Esophagus (tissue), 2 donors: ENCODE measurements around the gene ZFC3H1. TPM values are rescaled to one million over a fixed set of nuclear protein-coding genes. Genes with fewer than 3 reads are reported as not detected.
"Not testable (repeated sequence)": the region's sequence is repeated elsewhere in the genome, so short reads cannot be mapped to it uniquely, and the experiment has no call there.

Source experiments
- H3K27ac ChIP-seq, 2 donors: one replicate each; pipeline ENCODE4 v1.5.1; 2013; ENCODE audit warnings: low read depth in 2 of 2, mild to moderate bottlenecking in 2 of 2, inconsistent platforms in 1 of 2, low read length in 1 of 2, moderate library complexity in 1 of 2
- H3K27me3 ChIP-seq, 2 donors: one replicate each; pipeline ENCODE4 v1.6.1; 2013; ENCODE audit warnings: low read length in 2 of 2, control low read depth in 1 of 2, mild to moderate bottlenecking in 1 of 2; ENCODE audit not compliant: insufficient read depth in 2 of 2, control insufficient read depth in 1 of 2
- H3K36me3 ChIP-seq, 2 donors: one replicate each; pipeline ENCODE4 v1.6.1; 2013; ENCODE audit warnings: low read length in 1 of 2; ENCODE audit not compliant: control insufficient read depth in 2 of 2, insufficient read depth in 2 of 2
- H3K4me1 ChIP-seq, 2 donors: one replicate each; pipeline ENCODE4 v1.6.1; 2013; ENCODE audit warnings: low read length in 1 of 2; ENCODE audit not compliant: control insufficient read depth in 2 of 2, insufficient read depth in 2 of 2
- H3K4me3 ChIP-seq, 2 donors: one replicate each; pipeline ENCODE4 v1.5.1; 2013; ENCODE audit warnings: low read length in 2 of 2, mild to moderate bottlenecking in 2 of 2, low read depth in 1 of 2, moderate library complexity in 1 of 2
- H3K9me3 ChIP-seq, 2 donors: one replicate each; pipeline ENCODE4 v1.6.1; 2013; ENCODE audit warnings: mild to moderate bottlenecking in 2 of 2, low read depth in 1 of 2, low read length in 1 of 2, moderate library complexity in 1 of 2; ENCODE audit not compliant: control insufficient read depth in 2 of 2, insufficient read depth in 1 of 2
- WGBS, 2 donors: extraction: QIAGEN DNeasy Blood & Tissue Kit; methylation state at CpG; one replicate each; pipeline ENCODE4 v1.1.7; 2013; 5-methylcytosine and 5-hydroxymethylcytosine counted together
- polyA plus RNA-seq, 2 donors: library from polyadenylated mRNA; stranded (reverse); fragments of 200-250 nt; gene quantifications; one replicate each; pipeline ENCODE4 v1.2.3, GENCODE V29; 2013
- donor health status: healthy with polysubstance abuse.
- donor health status: Bipolar disorder and iron deficiency.

The ZFC3H1 gene
- polyA plus RNA-seq, 2 donors, result 15.5 to 24.7 TPM

- H3K36me3 ChIP-seq, H3K4me1 ChIP-seq, H3K27me3 ChIP-seq, H3K9me3 ChIP-seq, H3K4me3 ChIP-seq: not testable (repeated sequence)
- H3K27ac ChIP-seq, result peak overlapping the region; percentile 68 to 92
- 77 to 84% methylated on average over 5 of the region's 5 CpGs for WGBS, 2 donors
Measured at GRCh38 chr12:71693651-71694050, 30.0 kb upstream of the ZFC3H1 start.

DNA sequence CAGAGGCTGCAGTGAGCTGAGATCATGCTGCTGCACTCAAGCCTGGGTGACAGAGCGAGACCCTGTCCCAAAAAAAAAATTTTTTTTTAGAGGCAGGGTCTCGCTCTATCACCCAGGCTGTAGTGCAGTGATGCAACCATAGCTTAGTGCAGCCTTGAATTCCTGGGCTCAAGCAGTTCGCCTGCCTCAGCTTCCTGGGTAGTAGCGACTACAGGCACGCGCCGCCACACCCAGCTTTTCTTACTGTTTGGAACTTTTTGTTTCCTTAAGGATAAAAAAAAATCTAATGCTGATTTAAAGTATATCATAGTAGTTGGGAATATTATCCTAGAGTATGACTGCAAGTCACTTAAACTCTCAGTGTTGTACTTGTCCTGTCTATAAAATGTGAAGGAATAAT, 29.5 kb upstream of the ZFC3H1 start:
- H3K9me3 ChIP-seq, result no peaks in the 10 kb centered on the region
- 85 to 88% methylated on average over 7 of the region's 7 CpGs for WGBS, 2 donors
- no peak overlapping the region for H3K4me3 ChIP-seq
- H3K36me3 ChIP-seq, result peaks cover 0 to 3% of the 10 kb centered on the region in 2 donors
- H3K27ac ChIP-seq, result peak overlapping the region in 1 of 2 donors; percentile 42
- no peaks in the 10 kb centered on the region for H3K27me3 ChIP-seq
- H3K4me1 ChIP-seq, result peaks cover 0 to 2% of the 10 kb centered on the region in 2 donors

- H3K9me3 ChIP-seq, result no peaks in the 10 kb centered on the region
- no peak overlapping the region for H3K27ac ChIP-seq
- 68 to 85% methylated on average over 4 of the region's 4 CpGs for WGBS, 2 donors
- no peak overlapping the region for H3K4me3 ChIP-seq
- H3K36me3 ChIP-seq, result no peaks in the 10 kb centered on the region
- H3K27me3 ChIP-seq, result no peaks in the 10 kb centered on the region
- peaks cover 0 to 2% of the 10 kb centered on the region in 2 donors for H3K4me1 ChIP-seq
Measured at GRCh38 chr12:71691504-71692129, 28.0 kb upstream of the ZFC3H1 start.

DNA sequence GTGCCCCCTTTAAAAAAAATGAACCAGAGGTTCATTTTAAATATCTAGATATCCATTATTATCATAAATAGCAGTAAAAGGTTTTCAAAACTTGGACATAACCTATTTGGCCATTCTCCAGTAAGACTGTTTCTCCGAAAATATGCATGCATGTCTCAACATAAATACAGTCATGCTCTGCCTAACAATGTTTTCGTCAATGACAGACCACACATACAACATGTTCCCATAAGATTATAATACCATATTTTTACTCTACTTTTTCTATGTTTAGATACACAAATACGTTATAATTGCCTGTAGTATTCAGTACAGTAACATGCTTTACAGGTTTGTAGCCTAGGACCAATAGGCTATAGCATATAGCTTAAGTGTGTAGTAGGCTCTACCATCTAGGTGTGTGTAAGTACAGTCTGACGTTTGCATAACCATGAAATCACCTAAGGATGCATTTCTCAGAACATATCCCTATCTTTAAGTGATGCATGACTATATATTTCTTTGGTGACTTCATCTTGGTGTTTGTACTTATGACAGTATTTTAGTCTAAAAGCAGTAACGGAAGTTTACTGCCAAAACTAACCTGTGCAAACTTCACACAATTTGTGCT, 25.4 kb upstream of the ZFC3H1 start:
- no peaks in the 10 kb centered on the region for H3K27me3 ChIP-seq
- H3K9me3 ChIP-seq, result no peaks in the 10 kb centered on the region
- no peaks in the 10 kb centered on the region for H3K36me3 ChIP-seq
- H3K4me1 ChIP-seq, result peaks cover 0 to under 1% of the 10 kb centered on the region in 2 donors
- H3K4me3 ChIP-seq, result peak overlapping the region in 1 of 2 donors; percentile 88
- WGBS, 2 donors, result 45 to 50% methylated on average over 5 of the region's 5 CpGs
- peak overlapping the region in 1 of 2 donors; percentile 57 for H3K27ac ChIP-seq

GRCh38 chr12:71687172-71687571, 23.5 kb upstream of the ZFC3H1 start:
- H3K27me3 ChIP-seq, H3K4me1 ChIP-seq, H3K36me3 ChIP-seq, H3K9me3 ChIP-seq: not testable (repeated sequence)
- peak overlapping the region; percentile 34 to 61 for H3K27ac ChIP-seq
- H3K4me3 ChIP-seq, result peak overlapping the region; percentile 2 to 88
- WGBS, 2 donors, result 60 to 65% methylated on average over 11 of the region's 11 CpGs

GRCh38 chr12:71686658-71687025, 23.0 kb upstream of the ZFC3H1 start:
- H3K4me3 ChIP-seq, result peak overlapping the region; percentile 65 to 88
- no peaks in the 10 kb centered on the region for H3K27me3 ChIP-seq
- H3K4me1 ChIP-seq, result no peaks in the 10 kb centered on the region
- WGBS, 2 donors, result 3 to 8% methylated on average over 3 of the region's 3 CpGs
- peak overlapping the region; percentile 88 to 99 for H3K27ac ChIP-seq
- H3K36me3 ChIP-seq, result no peaks in the 10 kb centered on the region
- H3K9me3 ChIP-seq, result no peaks in the 10 kb centered on the region

DNA sequence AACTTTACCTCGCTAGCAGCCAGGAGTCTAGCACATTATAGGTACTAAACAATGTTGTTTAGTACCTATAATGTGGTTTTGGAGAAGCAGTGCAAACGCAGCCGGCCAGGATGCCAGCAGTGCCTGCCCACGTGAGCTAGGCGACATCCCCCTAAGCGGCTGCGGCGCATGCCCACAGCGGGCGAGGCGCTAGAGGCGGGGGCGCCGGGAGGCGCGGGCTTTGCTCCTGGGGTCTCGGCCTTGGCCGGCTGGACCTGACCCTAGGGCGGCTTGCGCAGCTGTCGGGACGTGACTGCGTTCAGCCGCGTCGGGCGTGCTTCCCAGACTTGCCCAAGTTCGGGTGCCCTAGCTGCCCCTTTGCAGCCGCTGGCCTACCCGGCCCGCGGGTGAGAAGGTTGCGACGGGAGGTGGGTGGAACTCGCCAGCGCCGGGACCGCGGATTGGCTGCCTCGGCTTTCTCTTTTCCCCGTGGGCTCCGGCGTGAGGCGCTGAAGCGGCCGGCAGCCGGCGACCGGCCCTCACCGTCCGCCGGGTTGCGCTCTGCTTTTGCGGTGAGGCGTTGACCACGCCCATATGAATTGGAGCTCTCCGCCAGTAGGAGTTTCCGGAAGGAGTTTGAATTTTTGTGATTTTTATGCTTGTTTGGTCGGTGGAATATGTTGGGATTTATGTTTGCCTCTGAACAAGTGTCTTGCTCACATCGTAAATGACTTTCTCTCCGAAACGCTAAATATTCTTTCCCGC, 22.4 kb upstream of the ZFC3H1 start, which contains the start of gene TMEM19:
Gene TMEM19, plus strand, starts transcription at position 169 of the 744 bp plus-strand sequence. CDS start 599 bp downstream, outside the sequence.
- Histone ChIP-seq H3K27me3 (no peaks in the 10 kb centered on the region), H3K36me3 (no peaks in the 10 kb centered on the region), H3K4me1 (no peaks in the 10 kb centered on the region), H3K9me3 (no peaks in the 10 kb centered on the region), H3K4me3 (peak within 1 kb of the TSS; percentile 65 to 88), H3K27ac (peak within 1 kb of the TSS; percentile 88 to 99)
- WGBS, 2 donors, result 0% methylated on average over 59 to 63 of the region's 63 CpGs

GRCh38 chr12:71685312-71685906, 21.8 kb upstream of the ZFC3H1 start:
- Histone ChIP-seq H3K36me3 (no peaks in the 10 kb centered on the region), H3K4me1 (no peaks in the 10 kb centered on the region), H3K27me3 (no peaks in the 10 kb centered on the region), H3K9me3 (no peaks in the 10 kb centered on the region), H3K4me3 (peak overlapping the region; percentile 65 to 88), H3K27ac (peak overlapping the region; percentile 88 to 99)
- 19 to 22% methylated on average over 19 of the region's 19 CpGs for WGBS, 2 donors

GRCh38 chr12:71684081-71684480, 20.4 kb upstream of the ZFC3H1 start:
- Histone ChIP-seq H3K27me3 (no peaks in the 10 kb centered on the region), H3K36me3 (no peaks in the 10 kb centered on the region), H3K27ac (no peak overlapping the region), H3K4me1 (no peaks in the 10 kb centered on the region), H3K9me3 (no peaks in the 10 kb centered on the region), H3K4me3 (no peak overlapping the region)
- WGBS, 2 donors, result 73 to 76% methylated on average over 5 of the region's 5 CpGs
